Brain microvascular endothelial cell (primary cell): ENCODE data around the gene TBX18.

Experiments used
- DNase-seq: peaks from one replicate; pipeline ENCODE4 v3.0.0-alpha.2; 2020
- H3K27ac ChIP-seq: fragments of 250-450 bp; sonication (Bioruptor Pico); 2 replicates; pipeline ENCODE4 v1.5.1; 2020; ENCODE audit warnings: mild to moderate bottlenecking, moderate library complexity
- H3K27me3 ChIP-seq: fragments of 250-450 bp; sonication (Bioruptor Pico); replicated peaks from 2 replicates; pipeline ENCODE4 v1.5.1; 2020; ENCODE audit warnings: mild to moderate bottlenecking
- H3K36me3 ChIP-seq: fragments of 250-450 bp; sonication (Bioruptor Pico); replicated peaks from 2 replicates; pipeline ENCODE4 v1.5.1; 2020; ENCODE audit warnings: mild to moderate bottlenecking
- H3K4me3 ChIP-seq: 2 replicates; pipeline ENCODE4 v1.5.1; 2011; ENCODE audit warnings: low read depth, mild to moderate bottlenecking, control low read depth, low read length, moderate library complexity
- in situ Hi-C: cut with HindIII; loops from 2 replicates; pipeline ENCODE4 v1.10.0; 2017; ENCODE audit warnings: low sequenced_read_pairs, low pct_ligation_motif_present
- TF ChIP-seq, protein P1 (sequence below): IDR thresholded peaks from 2 replicates; pipeline ENCODE4 v1.5.1; 2011; ENCODE audit warnings: low read depth, mild to moderate bottlenecking, moderate library complexity, low read length, control low read depth, inconsistent platforms; ENCODE audit errors: missing control alignments

The TBX18 gene

DNA sequence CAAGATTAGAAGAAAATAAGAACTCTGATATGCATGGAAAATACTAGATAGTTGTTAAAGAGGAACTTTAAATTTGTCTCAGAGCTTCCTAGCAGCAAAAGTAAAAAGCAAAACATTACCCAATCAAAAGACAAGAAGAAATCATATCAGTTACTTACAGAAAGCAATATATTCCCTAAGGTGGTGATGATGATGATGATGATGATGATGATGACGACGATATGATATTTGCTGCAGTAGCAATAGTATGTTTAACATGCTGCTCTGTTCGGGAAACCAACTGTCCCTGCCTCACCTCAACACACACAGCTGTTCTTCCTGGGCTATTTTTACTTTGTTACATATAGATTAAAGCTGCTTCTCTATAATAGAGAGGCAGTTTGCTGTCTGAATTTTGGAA lies 12.0 kb upstream of the TBX18 start:
- DNase-seq, result no peak
- Histone ChIP-seq H3K27me3 (no peaks in the 10 kb centered on the region), H3K4me3 (no peak overlapping the region), H3K27ac (no peak overlapping the region), H3K36me3 (no peaks in the 10 kb centered on the region)
- TF ChIP-seq, protein P1, sequence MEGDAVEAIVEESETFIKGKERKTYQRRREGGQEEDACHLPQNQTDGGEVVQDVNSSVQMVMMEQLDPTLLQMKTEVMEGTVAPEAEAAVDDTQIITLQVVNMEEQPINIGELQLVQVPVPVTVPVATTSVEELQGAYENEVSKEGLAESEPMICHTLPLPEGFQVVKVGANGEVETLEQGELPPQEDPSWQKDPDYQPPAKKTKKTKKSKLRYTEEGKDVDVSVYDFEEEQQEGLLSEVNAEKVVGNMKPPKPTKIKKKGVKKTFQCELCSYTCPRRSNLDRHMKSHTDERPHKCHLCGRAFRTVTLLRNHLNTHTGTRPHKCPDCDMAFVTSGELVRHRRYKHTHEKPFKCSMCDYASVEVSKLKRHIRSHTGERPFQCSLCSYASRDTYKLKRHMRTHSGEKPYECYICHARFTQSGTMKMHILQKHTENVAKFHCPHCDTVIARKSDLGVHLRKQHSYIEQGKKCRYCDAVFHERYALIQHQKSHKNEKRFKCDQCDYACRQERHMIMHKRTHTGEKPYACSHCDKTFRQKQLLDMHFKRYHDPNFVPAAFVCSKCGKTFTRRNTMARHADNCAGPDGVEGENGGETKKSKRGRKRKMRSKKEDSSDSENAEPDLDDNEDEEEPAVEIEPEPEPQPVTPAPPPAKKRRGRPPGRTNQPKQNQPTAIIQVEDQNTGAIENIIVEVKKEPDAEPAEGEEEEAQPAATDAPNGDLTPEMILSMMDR, result no peak
- in situ Hi-C loops, result loop anchor here (25.0 kb wide), 1 partner anchor 536 kb away; no protein-coding TSS in a partner anchor

DNA sequence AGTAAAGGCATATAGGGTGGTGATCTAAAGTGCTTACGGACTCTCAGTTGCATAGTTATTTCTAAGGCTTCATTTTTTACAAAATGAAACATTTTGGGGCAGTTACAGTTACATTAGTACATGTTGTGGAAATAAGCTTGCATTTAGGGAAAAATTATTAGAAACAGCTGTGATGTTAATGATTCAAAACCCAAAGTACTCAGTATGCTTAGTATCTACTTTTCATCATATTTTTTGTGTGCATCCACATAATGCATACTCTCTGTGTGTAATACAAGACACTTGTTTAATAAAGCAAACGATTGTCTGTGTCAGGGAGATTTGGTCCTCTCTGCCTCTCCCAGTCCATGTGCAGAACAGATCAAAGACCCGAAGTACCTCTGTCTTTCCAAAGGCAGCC lies 11.4 kb upstream of the TBX18 start:
- TF ChIP-seq, protein P1, result no peak
- H3K27ac ChIP-seq, result no peak overlapping the region
- no peaks in the 10 kb centered on the region for H3K36me3 ChIP-seq
- in situ Hi-C loops, result loop anchor here (25.0 kb wide), 1 partner anchor 537 kb away; no protein-coding TSS in a partner anchor
- H3K4me3 ChIP-seq, result no peak overlapping the region
- H3K27me3 ChIP-seq, result no peaks in the 10 kb centered on the region
- no peak for DNase-seq

DNA sequence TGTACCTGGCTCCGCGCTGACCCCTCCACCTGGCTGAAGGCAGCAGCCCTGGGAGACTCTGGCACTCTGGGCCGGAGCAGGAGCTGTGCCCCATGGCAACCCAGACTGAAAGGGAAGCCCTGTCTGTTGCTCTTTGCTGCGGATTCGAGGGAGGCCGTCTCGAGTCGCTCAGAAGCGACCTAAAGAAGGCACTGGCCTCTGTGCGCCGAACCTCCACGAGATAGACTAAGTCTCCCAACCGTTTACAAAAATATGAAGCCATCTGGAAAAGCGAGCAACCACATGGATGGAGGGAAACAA lies 10.5 kb upstream of the TBX18 start:
- Histone ChIP-seq H3K4me3 (peak overlapping the region; percentile 56), H3K36me3 (no peaks in the 10 kb centered on the region), H3K27me3 (no peaks in the 10 kb centered on the region), H3K27ac (no peak overlapping the region)
- TF ChIP-seq, protein P1, result no peak
- DNase-seq, result no peak
- in situ Hi-C loops, result loop anchor here (25.0 kb wide), 1 partner anchor 537 kb away; no protein-coding TSS in a partner anchor

DNA sequence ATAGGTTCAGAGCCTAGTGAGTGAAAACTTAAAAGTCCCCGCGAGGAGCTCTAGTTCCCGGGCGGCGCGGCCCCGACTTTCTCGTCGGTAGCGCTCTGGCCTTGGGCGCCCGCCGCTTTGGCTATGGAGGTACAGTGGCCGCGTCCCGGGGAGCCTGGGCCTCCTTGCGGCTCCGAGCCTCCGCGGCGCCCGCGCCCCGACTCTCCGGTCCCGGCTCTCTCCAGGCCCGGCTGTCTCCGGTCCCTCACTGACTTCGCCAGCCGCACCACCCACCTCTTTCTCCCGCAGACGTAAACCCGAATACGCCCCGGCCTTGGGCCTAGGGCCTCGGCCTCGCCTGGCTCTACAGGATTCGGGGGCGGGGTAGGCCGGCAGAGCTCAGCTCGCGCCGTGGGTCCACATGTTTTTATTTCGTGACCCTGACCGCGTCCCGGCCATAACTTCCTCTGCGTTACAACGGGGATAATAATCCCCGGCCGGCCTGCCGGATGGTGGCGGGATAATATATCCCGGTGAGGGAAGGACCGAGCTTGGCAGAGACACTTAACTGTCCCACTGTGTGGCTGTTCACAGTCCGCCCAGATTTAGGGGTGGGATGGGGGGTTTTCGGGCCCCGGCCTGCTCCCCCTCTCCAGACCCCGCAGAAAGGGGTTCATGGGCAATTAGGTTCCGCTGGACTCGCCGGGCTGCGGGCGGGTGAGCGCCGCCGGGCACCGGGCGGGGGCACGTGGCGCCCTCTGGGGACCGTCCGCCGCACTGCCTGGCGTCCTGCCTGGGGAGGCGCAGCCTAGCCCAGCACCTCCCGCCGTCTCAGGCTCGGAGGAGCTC lies 10.0 kb upstream of the TBX18 start:
- H3K4me3 ChIP-seq, result peak overlapping the region; percentile 56
- TF ChIP-seq, protein P1, result peak; percentile 49
- H3K36me3 ChIP-seq, result no peaks in the 10 kb centered on the region
- DNase-seq, result peak; percentile 62
- H3K27ac ChIP-seq, result peak overlapping the region; percentile 81
- in situ Hi-C loops, result no loop called here
- no peaks in the 10 kb centered on the region for H3K27me3 ChIP-seq

DNA sequence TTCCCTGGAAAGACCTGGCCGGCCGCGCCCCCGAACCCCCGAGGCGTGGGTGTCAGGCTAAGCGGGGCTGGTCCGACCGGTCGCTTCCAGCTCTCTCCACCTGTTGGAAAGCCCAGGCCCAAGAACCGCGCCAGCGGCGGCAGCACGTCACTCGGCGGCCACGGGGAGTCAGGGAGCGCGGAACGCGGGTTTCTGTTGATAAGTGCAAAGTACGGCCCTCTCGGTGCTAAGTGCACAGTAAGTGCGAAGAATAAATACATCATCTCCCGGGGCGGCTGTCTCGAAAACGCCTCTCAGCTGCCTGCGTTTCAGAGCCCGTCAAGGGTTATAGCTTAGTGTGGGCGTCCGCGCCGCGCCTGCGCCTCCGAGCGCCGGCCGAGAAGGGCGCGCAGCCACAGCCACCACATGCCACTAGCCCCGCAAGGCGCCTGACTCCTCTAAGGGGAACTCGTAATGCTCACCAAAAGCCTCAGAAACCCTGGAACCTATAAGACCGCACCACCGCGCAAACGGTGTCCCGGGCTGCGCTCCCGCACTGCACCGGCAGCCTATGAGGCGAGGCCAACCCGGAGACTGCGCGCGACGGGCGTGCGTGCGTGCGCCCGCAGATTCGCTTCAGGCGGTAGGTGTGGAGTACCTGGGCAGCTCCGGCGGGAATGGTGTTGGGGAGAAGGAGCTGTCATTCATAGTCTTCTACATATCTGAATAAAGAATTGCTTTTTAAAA lies 9.2 kb upstream of the TBX18 start:
- no peaks in the 10 kb centered on the region for H3K27me3 ChIP-seq
- TF ChIP-seq, protein P1, result no peak
- in situ Hi-C loops, result no loop called here
- H3K27ac ChIP-seq, result peak overlapping the region; percentile 81
- DNase-seq, result peak; percentile 56
- H3K4me3 ChIP-seq, result peak overlapping the region; percentile 56
- no peaks in the 10 kb centered on the region for H3K36me3 ChIP-seq

DNA sequence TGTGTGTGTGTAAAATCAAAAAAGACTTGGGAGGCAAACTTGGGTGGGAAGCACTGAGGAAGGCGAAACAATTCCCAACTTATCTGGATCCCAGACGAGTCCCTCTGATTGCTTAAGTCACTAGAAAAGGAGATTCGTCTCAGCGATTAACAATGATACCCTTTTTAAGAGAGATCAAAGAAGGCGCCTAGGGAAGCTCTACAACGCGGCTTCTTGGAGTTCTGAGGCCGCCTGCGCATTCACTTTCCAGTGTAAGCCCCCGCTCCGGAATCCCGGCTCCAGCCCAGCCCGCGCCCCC lies 8.7 kb upstream of the TBX18 start:
- Histone ChIP-seq H3K4me3 (peak overlapping the region; percentile 56), H3K27me3 (no peaks in the 10 kb centered on the region), H3K27ac (peak overlapping the region; percentile 81), H3K36me3 (no peaks in the 10 kb centered on the region)
- no peak for DNase-seq
- TF ChIP-seq, protein P1, result no peak
- in situ Hi-C loops, result no loop called here
